Hematopoietic multipotent progenitor cell treated with erythropoietin and hydrocortisone succinate and interleukin-3 and kit ligand, for 4 days (in vitro differentiated cells): Measurements from ENCODE around the gene GFPT2.

Experiments used
- DNase-seq: peaks from one replicate; pipeline ENCODE4 v3.0.0-alpha.2; 2015

GFPT2 gene

GRCh38 chr5:180378438-180379344, 25.6 kb upstream of the GFPT2 start:
- DNase-seq, result no peak

- DNase-seq, result no peak
These were observed 24.5 kb upstream of the GFPT2 start for GRCh38 chr5:180377556-180378197.

- DNase-seq, result peak; percentile 32
These were observed 23.4 kb upstream of the GFPT2 start for GRCh38 chr5:180376511-180376910.

GRCh38 chr5:180375955-180376354, 22.8 kb upstream of the GFPT2 start:
- DNase-seq, result no peak

GRCh38 chr5:180375291-180375690, 22.2 kb upstream of the GFPT2 start:
- DNase-seq, result no peak

GRCh38 chr5:180373870-180374269, 20.7 kb upstream of the GFPT2 start:
- no peak for DNase-seq

GRCh38 chr5:180373454-180373853, 20.3 kb upstream of the GFPT2 start:
- DNase-seq, result peak; percentile 21

- no peak for DNase-seq
These were observed 18.8 kb upstream of the GFPT2 start for GRCh38 chr5:180371949-180372348.

- no peak for DNase-seq
These were observed 17.9 kb upstream of the GFPT2 start for GRCh38 chr5:180370861-180371641.

GRCh38 chr5:180367991-180368390, 14.9 kb upstream of the GFPT2 start:
- no peak for DNase-seq

GRCh38 chr5:180367300-180367699, 14.2 kb upstream of the GFPT2 start:
- DNase-seq, result no peak

GRCh38 chr5:180366326-180366725, 13.2 kb upstream of the GFPT2 start:
- DNase-seq, result no peak

- DNase-seq, result no peak
These were observed 12.7 kb upstream of the GFPT2 start for GRCh38 chr5:180365829-180366228.

- DNase-seq, result no peak
These were observed 11.2 kb upstream of the GFPT2 start for GRCh38 chr5:180364306-180364856.

GRCh38 chr5:180360078-180360957, 7.2 kb upstream of the GFPT2 start:
- DNase-seq, result no peak

- DNase-seq, result no peak
These were observed 5.6 kb upstream of the GFPT2 start for GRCh38 chr5:180358694-180359093.

GRCh38 chr5:180358179-180358578, 5.0 kb upstream of the GFPT2 start:
- DNase-seq, result no peak

GRCh38 chr5:180354966-180355365, 1.8 kb upstream of the GFPT2 start:
- DNase-seq, result no peak

- DNase-seq, result no peak
These were observed 880 bp upstream of the GFPT2 start for GRCh38 chr5:180353980-180354452.

- no peak for DNase-seq
These were observed 754 bp downstream of the GFPT2 start for GRCh38 chr5:180352116-180353047.
